Right lung (tissue), 5 donors: Measurements from ENCODE around the gene DNAJB1. TPM values are rescaled to one million over a fixed set of nuclear protein-coding genes. Genes with fewer than 3 reads are reported as not detected.

Source experiments
- DNase-seq, 2 donors: peaks; one replicate each; pipeline ENCODE4 v3.0.0-alpha.2; 2013
- polyA plus RNA-seq, 5 donors: library from polyadenylated mRNA; unstranded; fragments of 120-200 nt; gene quantifications; one replicate each; pipeline versions ENCODE4 v1.2.1 to v1.2.3, GENCODE V29; 2013; ENCODE audit warnings: inconsistent platforms in 1 of 5, low replicate concordance in 1 of 5; ENCODE audit not compliant: insufficient read length in 5 of 5, insufficient read depth in 1 of 5

Gene DNAJB1
- polyA plus RNA-seq, 5 donors = 71.3 to 112 (median 83.8) TPM

DNA sequence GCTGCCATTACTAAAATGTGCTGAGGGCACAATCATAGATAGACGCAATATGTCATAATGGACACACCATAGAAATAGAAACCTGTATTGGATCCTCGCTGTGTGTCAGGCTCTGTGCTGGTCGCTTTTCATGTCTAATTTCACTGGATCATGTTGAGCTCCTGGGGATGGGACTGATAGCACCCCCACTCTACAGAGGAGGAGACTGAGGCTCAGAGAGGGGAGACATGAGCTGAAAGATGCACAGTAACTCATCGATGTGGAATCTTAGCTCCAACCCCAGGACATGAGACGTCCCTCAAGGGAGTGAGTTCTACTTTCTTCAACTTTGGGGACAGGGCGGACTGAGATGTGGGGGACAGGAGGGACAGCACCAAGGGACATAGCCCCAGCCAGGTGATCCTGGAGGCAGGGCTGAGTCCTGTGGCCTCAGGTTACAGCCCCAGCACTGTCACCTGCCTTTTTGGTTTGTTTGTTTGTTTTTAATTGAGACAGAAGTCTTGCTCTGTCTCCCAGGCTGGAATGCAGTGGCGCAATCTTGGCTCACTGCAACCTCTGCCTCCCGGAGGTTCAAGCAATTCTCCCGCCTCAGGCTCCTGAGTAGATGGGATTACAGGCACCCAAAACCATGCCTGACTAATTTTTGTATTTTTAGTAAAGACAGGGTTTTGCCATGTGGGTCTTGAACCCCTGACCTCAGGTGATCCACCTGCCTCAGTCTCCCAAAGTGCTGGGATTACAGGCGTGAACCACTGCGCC lies 15.7 kb downstream of the DNAJB1 start:
- no peak for DNase-seq

DNA sequence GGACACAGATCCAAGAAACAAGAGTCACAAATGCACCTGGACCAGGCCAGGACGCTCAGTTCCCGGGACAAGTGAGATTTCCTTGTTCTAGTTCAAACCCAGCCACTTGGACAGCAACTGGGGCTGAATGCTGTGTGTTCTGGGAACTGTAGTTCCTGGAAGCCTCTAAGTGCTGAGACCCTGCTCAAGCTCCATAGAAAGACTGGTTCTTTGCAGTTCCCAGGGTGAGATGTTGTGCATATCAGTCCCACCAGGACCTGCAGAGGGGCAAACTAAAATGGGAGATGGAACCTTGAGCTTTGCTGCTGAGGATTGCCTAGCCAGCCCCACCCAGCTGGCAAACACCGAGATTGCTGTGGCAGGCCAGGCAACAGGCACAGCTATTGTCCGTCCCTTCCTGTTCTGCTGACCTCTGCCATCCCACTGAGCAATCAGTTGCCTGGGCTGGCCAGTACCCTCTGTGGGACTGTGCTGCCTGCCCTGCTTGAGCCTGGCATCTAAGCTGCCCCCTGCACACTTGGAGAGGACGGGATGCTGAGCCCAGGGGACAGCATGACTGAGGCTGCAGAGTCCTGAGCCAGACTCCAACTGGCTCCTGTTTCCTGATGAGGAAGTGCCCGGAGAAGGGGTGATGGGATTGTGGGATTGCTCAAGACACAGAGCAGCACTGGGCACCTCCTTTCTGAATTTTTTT lies 20.8 kb downstream of the DNAJB1 start:
- no peak for DNase-seq

DNA sequence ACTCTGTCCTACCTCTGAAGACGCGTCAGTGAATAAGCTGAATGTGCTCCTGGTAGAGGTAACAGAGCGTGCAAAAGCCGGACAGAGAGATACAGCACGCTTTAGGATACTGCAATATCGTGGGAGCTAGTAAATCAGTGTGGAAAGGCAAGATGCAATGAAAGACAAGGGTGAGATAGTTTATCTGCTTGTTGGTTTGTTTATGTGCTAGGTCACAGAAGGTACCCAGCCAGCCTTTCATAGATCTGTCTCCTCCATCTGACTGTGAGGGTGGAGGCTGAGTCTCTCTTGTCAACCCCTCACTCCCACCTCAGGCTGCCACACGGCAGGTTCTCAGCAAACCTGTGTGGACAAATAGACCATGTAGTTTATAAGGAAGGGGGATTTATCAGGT lies 21.4 kb downstream of the DNAJB1 start:
- no peak for DNase-seq

DNA sequence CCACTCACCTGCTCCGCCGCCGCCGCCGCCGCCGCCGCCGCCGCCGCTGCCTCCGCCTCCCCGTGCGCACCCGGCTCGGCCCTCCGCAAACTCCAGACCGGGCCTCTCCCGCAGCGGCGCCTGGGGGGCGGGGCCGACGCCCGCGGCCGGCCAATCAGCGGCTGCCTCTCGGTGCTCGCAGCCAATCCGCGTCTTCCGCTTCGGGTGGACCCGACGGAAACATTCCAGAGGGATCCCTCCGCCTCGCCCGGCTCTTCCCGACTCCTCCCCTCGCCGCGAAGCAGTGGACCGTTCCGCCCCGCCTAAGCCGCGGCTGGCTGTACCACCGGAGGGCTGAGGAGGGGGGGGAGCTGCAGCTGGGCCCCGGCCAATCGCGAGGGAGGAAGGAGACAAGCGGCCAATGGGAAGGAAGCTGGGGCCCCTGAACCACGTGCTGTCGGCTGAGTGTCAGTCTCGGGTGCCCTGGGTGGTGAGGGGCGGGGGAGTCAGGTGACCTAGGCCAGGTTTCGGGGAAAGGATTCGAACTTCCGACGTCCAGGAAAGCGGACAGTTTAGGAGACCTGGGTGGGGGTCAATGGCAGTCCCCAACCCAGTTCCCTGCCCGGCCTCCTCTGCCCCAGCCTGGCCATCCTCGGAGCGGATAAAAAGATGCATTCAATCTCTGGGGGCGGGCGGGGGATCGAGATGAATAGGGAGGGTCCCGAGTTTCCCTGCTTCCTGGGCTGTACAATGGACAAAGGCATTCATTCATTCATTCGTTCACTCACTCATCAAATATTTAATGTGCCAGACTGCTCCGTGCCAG lies 22.0 kb downstream of the DNAJB1 start, which contains the start of gene GIPC1:
TSS of gene GIPC1 (minus strand) at position 99 of the 805 bp plus-strand sequence. CDS start 13,151 bp downstream, outside the sequence.
- peak; percentile 99 for DNase-seq

DNA sequence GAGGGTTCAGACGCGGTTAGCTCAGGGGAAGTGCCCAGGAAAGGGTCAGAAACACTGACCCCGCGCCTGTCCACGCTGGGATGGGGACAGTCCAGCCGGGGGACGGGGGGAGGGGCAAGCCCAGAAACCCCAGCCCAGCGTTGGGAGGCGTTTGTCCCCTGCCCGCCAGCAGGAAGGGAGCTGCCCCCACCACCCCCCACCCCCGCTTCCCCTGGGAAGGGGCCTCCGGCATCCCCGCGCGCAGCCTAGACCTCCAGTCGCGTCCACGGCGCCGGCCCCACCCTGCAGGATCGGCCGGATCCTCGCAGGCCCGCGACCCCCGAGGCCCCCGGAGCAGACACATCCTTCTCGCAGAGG lies 22.5 kb downstream of the DNAJB1 start:
- no peak for DNase-seq

DNA sequence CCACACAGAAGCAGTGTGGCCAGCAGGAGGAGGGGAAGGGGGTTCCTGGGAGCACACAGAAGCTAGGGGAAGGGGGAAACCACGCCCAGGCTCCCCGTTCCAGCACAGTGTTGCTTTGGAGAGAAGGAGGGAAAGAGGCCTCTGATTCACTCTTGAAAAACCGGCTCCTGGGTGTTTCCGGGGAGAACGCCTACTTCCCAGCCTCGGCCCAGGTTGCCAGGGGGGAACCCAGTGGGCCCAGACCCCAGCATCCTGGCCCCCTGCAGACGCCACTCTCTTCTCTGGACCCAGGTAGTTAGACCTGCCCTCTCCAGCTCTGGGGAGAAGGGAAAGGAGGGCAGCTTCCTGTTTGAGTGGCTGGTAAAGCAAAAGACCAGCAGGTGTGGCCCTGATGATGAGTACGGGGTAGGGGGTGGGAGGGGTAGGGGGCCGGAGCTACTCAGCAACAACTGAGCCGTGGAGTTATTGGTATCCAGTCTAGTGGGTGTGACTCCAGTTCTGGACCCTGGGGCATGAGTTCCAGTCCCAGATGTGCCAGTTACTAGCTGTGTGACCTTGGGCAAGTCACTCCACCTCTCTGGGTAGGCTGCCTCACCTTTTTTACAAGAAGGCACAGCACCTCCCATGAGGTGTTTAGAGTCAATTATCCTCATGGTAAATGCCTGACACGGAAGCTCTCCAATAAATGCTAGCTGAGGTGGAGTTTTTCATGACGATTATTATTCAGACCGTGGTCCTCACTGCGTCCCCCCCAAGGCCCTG lies 23.1 kb downstream of the DNAJB1 start:
- DNase-seq = no peak

DNA sequence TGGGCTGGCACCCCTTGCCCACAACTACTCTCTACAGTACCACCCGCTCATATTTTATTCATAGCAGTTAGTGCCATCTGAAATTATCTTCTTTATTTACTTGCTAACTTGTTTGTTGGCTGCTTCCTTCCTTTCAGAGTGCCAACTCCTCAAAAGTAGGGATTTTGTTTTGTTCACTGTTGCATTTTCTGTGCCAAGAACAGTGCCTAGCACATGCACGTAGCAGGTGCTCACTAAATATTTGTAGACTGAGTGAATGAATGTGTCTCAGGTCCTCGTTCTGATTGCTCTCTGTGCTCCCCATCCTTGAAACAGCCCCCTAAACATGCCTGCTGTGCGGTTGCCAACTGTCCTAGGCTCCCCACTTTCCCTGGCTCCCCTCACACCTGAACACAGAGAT lies 23.8 kb downstream of the DNAJB1 start:
- DNase-seq = no peak

DNA sequence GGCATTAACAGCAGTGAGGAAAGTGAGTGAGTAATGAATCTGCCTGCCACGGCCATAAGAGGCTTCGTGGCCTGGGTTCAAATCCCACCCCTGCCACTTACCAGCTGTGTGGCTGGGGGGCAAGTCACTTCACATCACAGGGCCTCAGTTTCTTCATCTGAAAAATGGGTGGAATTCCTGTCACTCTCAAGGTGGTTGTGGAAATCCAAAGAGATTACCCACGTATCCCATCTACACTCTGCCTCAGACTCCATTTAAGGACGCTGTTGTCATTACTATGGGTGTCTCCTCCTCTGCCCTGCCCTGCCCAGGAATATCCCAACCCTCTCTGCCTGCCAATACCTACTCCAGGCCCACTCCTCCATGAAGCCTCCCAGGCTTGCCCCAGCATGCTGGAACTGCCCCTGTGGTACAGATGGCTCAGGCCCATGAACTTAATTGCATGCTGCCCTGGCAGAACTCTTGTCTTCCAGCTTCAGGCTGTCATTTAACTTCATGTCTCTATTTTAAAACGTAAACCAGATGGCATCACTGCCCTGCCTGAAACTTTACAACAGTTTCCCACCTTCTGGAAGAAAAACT lies 25.4 kb downstream of the DNAJB1 start:
- no peak for DNase-seq

DNA sequence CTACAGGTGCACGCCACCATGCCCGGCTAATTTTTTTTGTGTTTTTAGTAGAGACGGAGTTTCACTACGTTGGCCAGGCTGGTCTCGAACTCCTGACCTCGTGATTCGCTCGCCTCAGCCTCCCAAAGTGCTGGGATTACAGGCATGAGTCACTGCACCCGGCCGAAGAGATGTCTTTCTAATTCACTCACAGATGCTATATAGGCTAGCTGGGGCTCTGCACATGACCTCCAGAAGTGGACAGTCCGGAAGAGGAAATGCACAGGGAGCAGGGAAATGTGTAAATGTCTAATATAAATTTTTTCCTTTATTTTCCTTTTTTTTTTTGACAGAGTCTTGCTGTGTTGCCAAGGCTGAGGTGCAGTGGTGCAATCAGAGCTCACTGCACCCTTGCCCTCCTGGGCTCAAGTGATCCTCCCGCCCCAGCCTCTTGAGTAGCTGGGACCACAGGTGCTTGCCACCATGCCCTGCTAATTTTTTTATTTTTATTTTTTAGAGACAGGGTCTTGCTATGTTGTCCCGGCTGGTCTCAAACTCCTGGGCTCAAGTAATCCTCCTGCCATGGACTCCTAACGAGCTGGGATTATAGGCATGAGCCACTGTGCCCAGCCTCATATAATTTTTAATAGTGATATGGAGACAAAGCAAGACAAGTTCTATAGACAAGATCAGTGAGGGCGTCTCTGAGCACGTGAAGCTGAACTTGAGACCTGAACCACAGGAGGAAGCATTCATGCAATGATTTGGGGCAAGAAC lies 30.6 kb downstream of the DNAJB1 start:
- no peak for DNase-seq

DNA sequence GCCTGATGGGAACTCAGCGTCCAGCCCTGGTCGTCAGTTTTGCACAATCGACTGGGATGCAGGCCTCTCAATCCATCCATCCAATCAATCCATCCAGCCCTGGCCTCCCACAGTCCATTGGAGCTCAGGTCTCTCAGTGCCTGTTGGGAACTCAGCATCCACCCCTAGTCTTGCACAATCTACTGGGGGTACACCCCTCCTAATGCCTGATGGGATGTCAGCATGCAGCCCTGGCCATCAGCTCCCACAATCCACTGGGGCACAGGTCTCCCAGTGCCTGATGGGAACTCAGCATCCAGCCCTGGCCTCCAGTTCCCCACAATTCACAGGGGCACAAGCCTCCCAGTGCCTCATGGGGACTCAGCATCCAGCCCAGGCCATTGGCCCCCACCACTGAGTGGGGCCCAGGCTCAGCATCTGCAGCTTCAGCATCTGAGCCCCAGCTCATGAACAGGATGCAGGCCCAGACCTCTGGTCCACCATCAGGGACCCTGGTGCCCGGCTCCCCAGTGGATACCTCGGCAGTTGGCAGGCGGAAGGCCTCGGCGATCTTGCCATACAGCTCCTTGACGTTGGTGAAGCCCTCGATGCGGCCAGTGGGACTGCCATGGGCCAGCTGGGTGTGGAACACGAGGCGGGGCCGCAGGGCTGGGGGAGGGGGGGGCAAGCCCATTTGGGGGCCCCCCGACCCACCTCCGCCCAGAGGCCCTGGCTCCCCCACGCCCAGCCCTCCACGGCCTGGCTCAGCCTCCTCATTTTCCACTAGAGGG lies 35.8 kb downstream of the DNAJB1 start:
- no peak for DNase-seq

DNA sequence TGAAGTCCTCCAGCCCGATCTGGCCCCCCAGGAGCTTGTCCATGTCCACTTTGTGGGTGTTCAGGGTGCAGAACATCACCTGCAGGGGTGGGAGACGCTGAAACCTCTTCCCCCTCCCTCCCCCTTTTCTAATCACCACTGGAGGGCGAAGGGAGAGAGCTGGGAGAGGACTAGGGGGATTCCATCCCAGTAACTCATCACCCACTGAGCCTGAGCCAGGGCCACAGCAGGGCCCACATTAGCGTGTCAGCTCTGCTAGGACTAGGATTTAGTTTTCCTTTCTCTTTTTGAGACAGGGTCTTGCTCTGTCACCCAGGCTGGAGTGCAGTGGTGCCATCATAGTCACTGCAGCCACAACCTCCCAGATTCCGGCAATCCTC lies 37.5 kb downstream of the DNAJB1 start:
- DNase-seq = no peak

DNA sequence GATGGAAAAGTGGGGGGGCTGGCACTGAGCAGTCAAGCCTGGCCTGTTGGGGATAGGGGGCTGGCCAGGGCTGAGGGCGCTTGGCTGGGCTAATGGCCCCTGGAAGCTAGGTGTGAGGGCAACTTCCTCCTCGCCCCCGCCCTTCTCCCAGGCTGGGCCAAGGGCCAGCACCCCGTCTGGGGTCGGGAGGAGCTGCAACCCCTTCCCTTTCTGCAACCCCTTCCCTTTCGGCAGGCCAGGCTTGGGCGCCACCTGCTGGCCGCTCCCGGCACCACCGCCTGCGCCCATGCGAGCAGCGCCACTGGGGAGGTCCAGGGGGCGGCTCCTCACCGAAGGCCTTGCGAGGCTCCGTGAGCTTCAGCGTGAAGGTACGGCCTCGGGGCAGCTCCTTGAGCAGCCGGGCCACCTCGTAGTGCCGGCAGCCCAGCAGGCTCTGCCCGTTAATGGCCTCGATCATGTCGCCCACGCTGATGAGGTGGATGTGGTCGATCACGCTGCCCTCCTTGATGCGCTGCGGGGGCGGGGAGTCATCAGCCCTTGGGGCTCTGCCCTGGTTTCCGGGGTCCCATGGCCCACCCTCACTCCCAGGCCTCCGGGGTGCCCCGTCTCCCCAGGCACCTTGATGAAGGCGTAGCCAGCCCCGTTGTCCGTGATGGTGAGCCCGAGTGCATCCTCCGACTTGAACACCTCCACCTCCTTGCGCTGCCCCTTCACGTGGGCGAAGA lies 38.1 kb downstream of the DNAJB1 start:
- no peak for DNase-seq

DNA sequence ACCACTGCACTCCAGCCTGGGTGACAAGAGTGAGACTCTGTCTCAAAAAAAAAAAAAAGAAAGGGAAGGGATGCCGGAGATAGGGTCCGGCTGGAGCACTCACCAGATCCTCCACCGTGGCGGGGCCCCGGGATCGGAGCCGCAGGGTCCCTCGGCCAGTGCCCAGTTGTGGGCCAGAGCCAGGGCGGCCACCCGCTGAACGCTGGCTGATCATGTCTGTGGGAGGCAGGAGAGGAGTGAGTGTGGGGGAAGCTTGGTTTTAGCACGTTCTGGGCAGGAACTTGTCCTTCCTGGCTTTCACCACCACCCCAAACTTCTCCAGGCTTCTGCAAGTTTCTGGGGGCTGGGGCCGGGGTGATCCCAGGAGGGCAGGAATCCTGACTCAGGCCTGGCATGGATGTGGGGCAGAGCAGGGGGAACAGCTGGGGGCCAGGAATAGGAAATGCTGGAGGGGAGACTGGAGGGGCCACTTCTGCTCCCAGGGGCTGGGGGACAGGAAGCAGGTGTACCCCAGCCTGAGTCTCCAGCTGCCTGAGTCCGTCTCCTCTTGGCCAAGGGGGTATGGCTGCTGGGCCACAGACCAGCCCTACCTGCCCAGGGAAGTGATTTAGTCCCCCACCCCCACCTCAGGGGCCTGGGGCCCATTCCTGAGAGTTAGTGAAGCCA lies 38.8 kb downstream of the DNAJB1 start:
- no peak for DNase-seq

DNA sequence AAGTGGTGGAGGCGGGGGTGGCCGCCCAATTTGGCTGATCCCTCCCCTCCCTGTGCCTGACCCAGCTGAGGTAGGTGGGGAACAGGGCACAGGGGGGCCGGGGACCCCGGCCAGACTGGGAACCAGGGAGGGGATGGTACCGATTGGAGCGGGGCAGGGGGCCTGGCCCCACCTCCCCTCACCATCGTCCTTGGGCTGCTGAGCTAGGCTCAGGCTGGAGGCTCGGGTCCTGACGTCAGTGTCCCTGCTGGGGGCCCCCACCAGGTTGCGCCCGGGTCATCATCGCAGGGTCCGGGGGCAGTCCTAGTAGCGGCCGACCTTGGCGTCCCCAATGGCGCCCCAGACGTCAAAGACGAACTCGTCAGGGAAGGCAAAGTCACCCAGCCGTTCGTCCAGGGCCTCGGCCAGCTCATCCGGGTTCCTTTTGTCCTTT lies 40.1 kb downstream of the DNAJB1 start:
- DNase-seq = no peak

DNA sequence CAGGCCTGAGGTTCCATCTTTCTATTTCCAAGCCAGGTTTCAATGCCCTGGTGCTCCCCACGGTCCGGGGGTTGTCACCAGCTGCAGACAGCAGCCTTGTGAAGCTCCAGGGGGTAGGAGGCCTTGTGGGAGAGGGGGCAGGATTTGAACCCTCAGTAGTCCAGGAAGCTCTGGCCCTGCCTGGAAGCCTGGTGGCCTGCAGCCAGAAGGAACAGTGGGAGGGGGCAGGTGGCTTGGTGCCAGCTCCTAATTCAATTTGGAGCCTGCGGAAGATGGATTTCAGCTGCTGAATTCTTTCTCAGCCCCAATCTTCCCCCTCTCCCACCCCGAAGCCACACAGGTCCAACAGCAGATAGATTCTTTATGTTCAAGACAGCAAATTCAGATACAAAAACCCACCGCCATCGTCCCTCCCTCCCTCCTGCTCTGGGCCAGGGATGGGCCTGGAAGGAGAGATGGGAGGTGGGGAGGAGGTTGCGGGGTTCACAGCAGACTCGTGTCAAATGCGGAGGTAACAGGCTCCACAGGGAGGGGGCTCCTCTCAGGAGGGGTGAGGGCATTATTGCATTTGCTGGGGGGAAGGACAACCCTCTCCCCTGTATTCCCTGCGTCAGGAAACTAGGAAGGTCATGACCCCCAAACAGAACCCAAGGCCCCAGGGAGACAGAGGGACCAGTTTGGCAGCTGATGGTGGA lies 40.6 kb downstream of the DNAJB1 start:
- DNase-seq = peak; percentile 95 to 97

DNA sequence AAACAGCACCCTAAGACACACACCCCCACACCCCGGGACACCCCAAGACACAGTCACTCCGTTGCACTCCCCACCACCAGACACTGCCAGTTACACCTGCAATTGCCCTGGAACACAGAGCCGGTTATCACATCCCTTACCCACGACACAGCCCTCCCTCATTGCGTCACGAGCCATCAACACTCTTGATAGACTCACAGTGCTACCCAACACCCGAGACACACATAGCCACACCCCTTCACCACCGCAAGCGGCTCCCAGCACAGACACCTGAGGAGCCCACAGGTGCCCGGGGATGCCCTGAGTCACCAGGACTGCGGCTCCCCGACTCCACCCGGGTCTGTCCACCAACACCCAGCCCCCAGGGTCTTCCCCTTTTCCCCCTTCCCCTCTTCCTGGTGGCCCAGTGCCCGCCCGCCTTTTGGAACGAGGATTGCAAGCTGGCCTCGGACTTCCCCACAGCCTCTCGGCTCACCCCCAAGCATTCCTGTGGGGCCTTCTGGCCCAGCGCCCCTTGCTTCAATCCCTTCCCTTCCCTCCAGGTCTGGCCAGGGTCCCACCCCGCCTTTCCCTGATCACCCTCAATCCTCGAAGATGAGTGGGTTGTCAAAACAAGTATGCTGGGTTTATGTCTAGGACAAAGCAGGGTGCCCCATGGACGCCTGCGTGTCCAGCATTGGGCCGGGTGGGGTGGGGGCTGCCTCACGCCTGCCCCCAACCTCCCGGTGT lies 41.4 kb downstream of the DNAJB1 start:
- DNase-seq = peak; percentile 87 to 89

DNA sequence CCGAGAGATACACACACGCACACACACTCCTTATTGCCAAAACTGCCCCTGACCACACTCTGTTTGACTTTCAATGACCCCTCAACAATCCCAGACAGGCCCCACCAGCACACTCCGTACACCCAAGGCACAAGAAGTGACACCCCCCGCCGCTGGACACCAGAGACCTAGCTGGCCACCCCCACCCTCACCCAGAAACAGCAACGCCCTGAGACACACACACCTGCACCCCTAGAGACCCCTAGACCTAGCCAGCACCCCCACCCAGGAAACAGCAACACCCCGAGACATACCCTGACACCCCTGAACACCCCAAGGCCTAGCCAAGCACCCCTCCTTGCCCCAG lies 41.9 kb downstream of the DNAJB1 start:
- no peak for DNase-seq
